Sigmoid colon (tissue), 7 donors: ENCODE data around the gene RAB3GAP2. TPM values are rescaled to one million over a fixed set of nuclear protein-coding genes. Genes with fewer than 3 reads are reported as not detected.
"Not testable (repeated sequence)": the region's sequence is repeated elsewhere in the genome, so short reads cannot be mapped to it uniquely, and the experiment has no call there.

Experiments used
- DNase-seq: peaks from one replicate; pipeline ENCODE4 v3.0.0-alpha.2; 2019
- H3K27ac ChIP-seq, 4 donors: fragments of 200-600 bp; sonication (generic); one replicate each; pipeline ENCODE4 v1.5.1; 2016 to 2019; ENCODE audit warnings: mild to moderate bottlenecking in 1 of 4
- H3K27me3 ChIP-seq, 3 donors: fragments of 200-600 bp; sonication (generic); one replicate each; pipeline ENCODE4 v1.5.1; 2019; ENCODE audit warnings: mild to moderate bottlenecking in 1 of 3
- H3K36me3 ChIP-seq, 4 donors: fragments of 200-600 bp; sonication (generic); one replicate each; pipeline ENCODE4 v1.5.1; 2016 to 2019
- H3K4me1 ChIP-seq, 4 donors: fragments of 200-600 bp; sonication (generic); one replicate each; pipeline ENCODE4 v1.5.1; 2017 to 2019
- H3K4me3 ChIP-seq, 4 donors: fragments of 200-600 bp; sonication (generic); one replicate each; pipeline ENCODE4 v1.5.1; 2017 to 2019; ENCODE audit warnings: mild to moderate bottlenecking in 2 of 4, moderate library complexity in 1 of 4
- H3K9me3 ChIP-seq, 4 donors: fragments of 200-600 bp in 3 of 4; sonication (generic) in 3 of 4; one replicate each; pipeline versions ENCODE4 v1.5.1 to v1.6.1; 2013 to 2019
- EP300 ChIP-seq, 4 donors: sonication (generic); formaldehyde crosslinking; IDR thresholded peaks; one replicate each; pipeline ENCODE4 v1.6.1; 2017; ENCODE audit warnings: antibody characterized with exemption in 4 of 4
- POLR2A ChIP-seq, 2 donors: fragments of 450-650 bp; IDR thresholded peaks; one replicate each; pipeline ENCODE4 v1.6.1; 2016; ENCODE audit warnings: antibody characterized with exemption in 2 of 2, mild to moderate bottlenecking in 2 of 2, moderate library complexity in 2 of 2
- POLR2AphosphoS5 ChIP-seq, 4 donors: sonication (generic); formaldehyde crosslinking; IDR thresholded peaks; one replicate each; pipeline ENCODE4 v1.6.1; 2017; ENCODE audit warnings: antibody characterized with exemption in 4 of 4
- WGBS, 2 donors: extraction: QIAGEN DNeasy Blood & Tissue Kit; methylation state at CpG; one replicate each; pipeline ENCODE4 v1.1.7; 2013; 5-methylcytosine and 5-hydroxymethylcytosine counted together
- intact Hi-C: fragments of 100-400 bp; cut with DNase I; formaldehyde crosslinking; loops from one replicate; pipeline ENCODE4 v1.15.1; 2023
- polyA plus RNA-seq, 3 donors: library from polyadenylated mRNA; stranded (reverse); fragments of 200-250 nt; gene quantifications; one replicate each; pipeline ENCODE4 v1.2.3, GENCODE V29; 2013
- total RNA-seq, 4 donors: library from RNA; depleted of rRNA; stranded (reverse); fragments of >200 nt; gene quantifications; one replicate each; pipeline ENCODE4 v1.1.0, GENCODE V29; 2016
- TF ChIP-seq, protein P1 (sequence below), 4 experiments: fragments of 450-650 bp in 3 of 4; fragments of 200-600 bp in 1 of 4; IDR thresholded peaks; one replicate each; pipeline ENCODE4 v1.5.1; 2016 to 2019; ENCODE audit warnings: antibody characterized with exemption in 4 of 4, mild to moderate bottlenecking in 3 of 4, moderate library complexity in 2 of 4
- donor health status: healthy with polysubstance abuse.
- donor health status: Bipolar disorder and iron deficiency.
- donor health status: healthy.

RAB3GAP2 gene
- total and polyA plus RNA-seq, 7 donors = 3.0 to 31.6 (median 22.7) TPM

DNA sequence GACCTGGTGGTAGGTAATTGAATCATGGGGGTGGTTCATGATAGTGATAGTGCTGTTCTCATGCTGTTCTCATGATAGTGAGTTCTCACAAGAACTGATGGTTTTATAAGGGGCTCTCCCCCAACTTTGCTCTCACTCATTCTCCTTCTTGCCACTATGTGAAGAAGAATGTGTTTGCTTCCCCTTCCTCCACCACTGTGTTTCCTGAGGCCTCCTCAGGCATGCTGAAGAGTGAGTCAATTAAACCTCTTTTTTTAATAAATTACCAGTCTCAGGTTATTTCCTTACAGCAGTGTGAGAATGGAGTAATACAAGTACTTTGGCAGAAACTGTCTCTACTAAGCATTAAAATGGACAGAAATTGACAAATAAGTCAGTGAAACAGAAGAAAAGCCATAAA lies 21.6 kb downstream of the RAB3GAP2 start:
- no peaks in the 10 kb centered on the region for H3K27me3 ChIP-seq
- peaks cover 0 to 38% (median 6%) of the 10 kb centered on the region in 4 donors for H3K36me3 ChIP-seq
- no peak overlapping the region for H3K27ac ChIP-seq
- H3K4me1 ChIP-seq = no peaks in the 10 kb centered on the region
- H3K9me3 ChIP-seq = peaks cover 0 to 14% (median 0%) of the 10 kb centered on the region in 4 donors
- H3K4me3 ChIP-seq = no peak overlapping the region
- TF ChIP-seq POLR2AphosphoS5 (IDR thresholded peaks at IDR 0.05) = no peak
- no peak for TF ChIP-seq EP300 (IDR thresholded peaks at IDR 0.05)
- TF ChIP-seq, protein P1, sequence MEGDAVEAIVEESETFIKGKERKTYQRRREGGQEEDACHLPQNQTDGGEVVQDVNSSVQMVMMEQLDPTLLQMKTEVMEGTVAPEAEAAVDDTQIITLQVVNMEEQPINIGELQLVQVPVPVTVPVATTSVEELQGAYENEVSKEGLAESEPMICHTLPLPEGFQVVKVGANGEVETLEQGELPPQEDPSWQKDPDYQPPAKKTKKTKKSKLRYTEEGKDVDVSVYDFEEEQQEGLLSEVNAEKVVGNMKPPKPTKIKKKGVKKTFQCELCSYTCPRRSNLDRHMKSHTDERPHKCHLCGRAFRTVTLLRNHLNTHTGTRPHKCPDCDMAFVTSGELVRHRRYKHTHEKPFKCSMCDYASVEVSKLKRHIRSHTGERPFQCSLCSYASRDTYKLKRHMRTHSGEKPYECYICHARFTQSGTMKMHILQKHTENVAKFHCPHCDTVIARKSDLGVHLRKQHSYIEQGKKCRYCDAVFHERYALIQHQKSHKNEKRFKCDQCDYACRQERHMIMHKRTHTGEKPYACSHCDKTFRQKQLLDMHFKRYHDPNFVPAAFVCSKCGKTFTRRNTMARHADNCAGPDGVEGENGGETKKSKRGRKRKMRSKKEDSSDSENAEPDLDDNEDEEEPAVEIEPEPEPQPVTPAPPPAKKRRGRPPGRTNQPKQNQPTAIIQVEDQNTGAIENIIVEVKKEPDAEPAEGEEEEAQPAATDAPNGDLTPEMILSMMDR (IDR thresholded peaks at IDR 0.05) = no peak
- TF ChIP-seq POLR2A (IDR thresholded peaks at IDR 0.05) = no peak
- intact Hi-C loops = no loop called here
- no peak for DNase-seq

DNA sequence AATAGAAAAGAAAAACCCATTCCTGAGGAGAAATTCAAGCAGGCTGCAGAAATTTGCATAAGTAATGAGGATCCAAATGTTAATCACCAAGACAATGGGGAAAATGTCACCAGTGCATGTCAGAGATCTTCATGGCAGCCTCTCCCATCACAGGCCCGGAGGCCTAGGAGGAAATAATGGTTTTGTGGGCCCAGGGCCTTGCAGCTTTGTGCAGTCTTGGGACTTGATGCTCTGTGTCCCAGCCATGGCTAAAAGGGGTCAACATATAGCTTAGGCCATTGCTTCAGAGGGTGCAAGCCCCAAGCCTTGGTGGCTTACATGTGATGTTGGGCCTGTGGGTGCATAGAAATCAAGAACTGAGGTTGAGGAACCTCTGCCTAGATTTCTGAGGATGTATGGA lies 22.7 kb downstream of the RAB3GAP2 start:
- Histone ChIP-seq H3K4me3 (no peak overlapping the region), H3K27me3 (no peaks in the 10 kb centered on the region), H3K36me3 (peaks cover 0 to 38% (median 6%) of the 10 kb centered on the region in 4 donors), H3K9me3 (peaks cover 0 to 14% (median 0%) of the 10 kb centered on the region in 4 donors), H3K27ac (no peak overlapping the region), H3K4me1 (no peaks in the 10 kb centered on the region)
- TF ChIP-seq POLR2A (IDR thresholded peaks at IDR 0.05) (no peak), POLR2AphosphoS5 (IDR thresholded peaks at IDR 0.05) (no peak), EP300 (IDR thresholded peaks at IDR 0.05) (no peak)
- TF ChIP-seq, protein P1 (IDR thresholded peaks at IDR 0.05) = no peak
- intact Hi-C loops = no loop called here
- WGBS, 2 donors = 98 to 99% methylated on average over 1 of the region's 1 CpG
- DNase-seq = no peak

DNA sequence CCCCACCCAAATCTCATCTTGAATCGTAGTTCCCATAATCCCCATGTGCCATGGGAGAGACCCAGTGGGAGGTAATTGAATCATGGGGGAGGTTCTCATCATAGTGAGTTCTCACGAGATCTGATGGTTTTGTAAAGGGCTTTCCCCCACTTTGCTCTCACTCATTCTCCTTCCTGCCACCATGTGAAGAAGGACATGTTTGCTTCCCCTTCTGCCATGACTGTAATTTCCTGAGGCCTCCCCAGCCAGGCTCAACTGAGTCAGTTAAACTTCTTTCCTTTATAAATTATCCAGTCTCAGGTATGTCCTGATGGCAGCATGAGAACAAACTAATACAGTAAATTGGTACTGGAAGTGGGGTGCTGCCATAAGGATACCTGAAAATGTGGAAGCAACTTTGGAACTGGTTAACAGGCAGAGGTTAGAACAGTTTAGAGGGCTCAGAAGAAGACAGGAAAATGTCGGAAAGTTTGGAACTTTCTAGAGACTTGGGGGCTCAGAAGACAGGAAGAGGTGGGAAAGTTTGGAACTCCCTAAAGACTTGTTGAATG lies 23.5 kb downstream of the RAB3GAP2 start:
- H3K9me3 ChIP-seq = peaks cover 0 to 14% (median 0%) of the 10 kb centered on the region in 4 donors
- H3K27ac ChIP-seq, intact Hi-C loops, H3K4me3 ChIP-seq, H3K27me3 ChIP-seq, H3K4me1 ChIP-seq, DNase-seq: not testable (repeated sequence)
- WGBS, 2 donors = 98 to 99% methylated on average over 3 of the region's 3 CpGs
- H3K36me3 ChIP-seq = peaks cover 0 to 38% (median 6%) of the 10 kb centered on the region in 4 donors

DNA sequence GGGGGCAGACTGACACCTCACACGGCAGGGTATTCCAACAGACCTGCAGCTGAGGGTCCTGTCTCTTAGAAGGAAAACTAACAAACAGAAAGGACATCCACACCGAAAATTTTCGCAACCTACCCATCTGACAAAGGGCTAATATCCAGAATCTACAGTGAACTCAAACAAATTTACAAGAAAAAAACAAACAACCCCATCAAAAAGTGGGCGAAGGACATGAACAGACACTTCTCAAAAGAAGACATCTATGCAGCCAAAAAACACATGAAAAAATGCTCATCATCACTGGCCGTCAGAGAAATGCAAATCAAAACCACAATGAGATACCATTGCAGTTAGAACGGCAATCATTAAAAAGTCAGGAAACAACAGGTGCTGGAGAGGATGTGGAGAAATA lies 26.4 kb downstream of the RAB3GAP2 start:
- H3K36me3 ChIP-seq = peaks cover 0 to 15% (median 6%) of the 10 kb centered on the region in 4 donors
- H3K4me1 ChIP-seq, H3K4me3 ChIP-seq, H3K27ac ChIP-seq, H3K27me3 ChIP-seq, DNase-seq, intact Hi-C loops: not testable (repeated sequence)
- peaks cover 0 to 14% (median 0%) of the 10 kb centered on the region in 4 donors for H3K9me3 ChIP-seq
- WGBS, 2 donors = 90 to 91% methylated on average over 5 of the region's 6 CpGs

DNA sequence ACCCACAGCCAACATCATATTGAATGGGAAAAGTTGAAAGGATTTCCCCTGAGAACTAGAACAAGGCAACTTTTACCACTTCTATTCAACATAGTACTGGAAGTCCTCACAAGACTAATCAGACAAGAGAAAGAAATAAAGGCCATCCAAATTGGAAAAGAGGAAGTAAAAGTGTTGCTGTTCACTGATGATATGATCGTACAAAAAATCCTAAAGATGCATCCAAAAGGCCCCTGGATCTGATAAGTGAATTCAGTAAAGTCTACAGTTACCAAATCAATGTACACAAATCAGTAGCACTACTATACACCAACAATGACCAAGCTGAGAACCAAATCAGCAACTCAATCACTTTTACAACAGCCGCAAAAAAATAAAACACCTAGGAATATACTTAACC lies 28.3 kb downstream of the RAB3GAP2 start:
- H3K27ac ChIP-seq = no peak overlapping the region
- intact Hi-C loops = no loop called here
- peaks cover 0 to 3% (median 0%) of the 10 kb centered on the region in 4 donors for H3K36me3 ChIP-seq
- peaks cover 0 to 4% (median 0%) of the 10 kb centered on the region in 4 donors for H3K9me3 ChIP-seq
- no peak overlapping the region for H3K4me3 ChIP-seq
- H3K4me1 ChIP-seq = peaks cover 0 to 18% (median 6%) of the 10 kb centered on the region in 4 donors
- TF ChIP-seq, protein P1 (IDR thresholded peaks at IDR 0.05) = no peak
- TF ChIP-seq POLR2AphosphoS5 (IDR thresholded peaks at IDR 0.05) = no peak
- no peak for TF ChIP-seq POLR2A (IDR thresholded peaks at IDR 0.05)
- no peak for TF ChIP-seq EP300 (IDR thresholded peaks at IDR 0.05)
- DNase-seq = no peak
- WGBS, 2 donors = 81 to 90% methylated on average over 2 of the region's 2 CpGs
- no peaks in the 10 kb centered on the region for H3K27me3 ChIP-seq

DNA sequence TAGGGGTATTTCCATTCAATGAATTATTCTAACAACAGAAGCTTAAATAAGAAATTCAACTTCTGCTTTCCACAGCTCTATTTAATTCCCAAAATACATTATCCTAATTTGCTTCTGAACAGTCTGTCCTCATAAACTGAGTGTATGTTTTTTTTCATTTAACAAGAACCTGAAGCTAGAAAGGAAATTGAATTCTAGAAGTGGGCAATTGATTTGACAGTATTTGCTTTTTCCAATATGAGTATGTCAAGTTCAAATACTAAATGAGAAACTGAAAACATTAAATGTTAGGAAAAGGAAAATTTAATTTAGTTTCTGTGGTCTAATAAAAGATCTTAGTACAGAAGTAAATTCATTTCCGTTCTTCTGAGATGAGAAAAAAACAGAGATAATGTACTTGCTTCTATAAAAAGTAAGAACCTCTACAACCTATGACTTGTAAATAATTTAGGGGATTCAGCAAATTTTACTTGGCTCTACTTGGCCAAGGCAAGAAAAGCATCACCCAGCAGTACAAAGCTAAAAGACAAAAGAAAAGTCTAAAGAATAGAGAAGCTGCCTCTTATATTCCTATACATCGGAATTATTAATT lies 31.1 kb downstream of the RAB3GAP2 start:
- Histone ChIP-seq H3K36me3 (no peaks in the 10 kb centered on the region), H3K4me3 (no peak overlapping the region), H3K4me1 (peaks cover 0 to 18% (median 6%) of the 10 kb centered on the region in 4 donors), H3K9me3 (no peaks in the 10 kb centered on the region), H3K27ac (no peak overlapping the region), H3K27me3 (no peaks in the 10 kb centered on the region)
- whole genome bisulfite sequencing, 2 donors = 84 to 91% methylated on average over 2 of the region's 2 CpGs
- TF ChIP-seq, protein P1 (IDR thresholded peaks at IDR 0.05) = no peak
- TF ChIP-seq POLR2A (IDR thresholded peaks at IDR 0.05) = no peak
- TF ChIP-seq POLR2AphosphoS5 (IDR thresholded peaks at IDR 0.05) = no peak
- no peak for TF ChIP-seq EP300 (IDR thresholded peaks at IDR 0.05)
- intact Hi-C loops = no loop called here
- DNase-seq = no peak
